HEK293 (cell line): Measurements from ENCODE around the gene GALNT2.

Experiments used
- CTCF ChIA-PET: fragments of 350-600 bp; formaldehyde crosslinking; extraction: SDS; loops from one replicate; lab custom pipeline; 2021; ENCODE audit warnings: antibody characterized with exemption; lab: Yijun Ruan, JAX
- POLR2A ChIA-PET: fragments of 300-600 bp; formaldehyde crosslinking; extraction: SDS; loops from one replicate; lab custom pipeline; 2020; ENCODE audit warnings: antibody characterized with exemption, inconsistent platforms; lab: Yijun Ruan, JAX
- H3K27ac ChIP-seq: fragments of 200-500 bp; sonication (Bioruptor generic); 2 replicates; pipeline ENCODE4 v1.5.1; 2014; ENCODE audit warnings: low read depth, low read length, control low read depth, inconsistent platforms; ENCODE audit errors: extremely low read depth
- H3K36me3 ChIP-seq, 2 experiments: fragments of 200-500 bp in 1 of 2; sonication (Bioruptor generic) in 1 of 2; 1 replicate in 1 of 2; 2 replicates in 1 of 2; pipeline ENCODE4 v1.5.1; 2014 to 2017; ENCODE audit warnings: inconsistent platforms in 2 of 2, low read length in 2 of 2; ENCODE audit not compliant: control insufficient read depth in 2 of 2, insufficient read depth in 1 of 2
- H3K4me1 ChIP-seq: fragments of 200-500 bp; sonication (Bioruptor generic); 2 replicates; pipeline ENCODE4 v1.5.1; 2014; ENCODE audit warnings: mild to moderate bottlenecking, low read length, inconsistent platforms; ENCODE audit not compliant: control insufficient read depth, insufficient read depth
- H3K4me3 ChIP-seq: 2 replicates; pipeline ENCODE4 v1.5.1; 2011; ENCODE audit warnings: low read depth, mild to moderate bottlenecking, control low read depth, low read length, moderate library complexity
- H3K9me3 ChIP-seq: fragments of 200-500 bp; sonication (Bioruptor generic); 2 replicates; pipeline ENCODE4 v1.5.1; 2014; ENCODE audit warnings: low read depth, low read length, inconsistent platforms; ENCODE audit not compliant: control insufficient read depth, insufficient read depth
- PATZ1 ChIP-seq: fragments of 450-650 bp; formaldehyde crosslinking; IDR thresholded peaks from 2 replicates; pipeline ENCODE4 v1.5.1; 2016; ENCODE audit warnings: missing biosample characterization, missing genetic modification characterization
- PRDM2 ChIP-seq: fragments of 450-650 bp; formaldehyde crosslinking; IDR thresholded peaks from 2 replicates; pipeline ENCODE4 v1.5.1; 2016; ENCODE audit warnings: missing biosample characterization, missing genetic modification characterization, borderline replicate concordance
- PRDM4 ChIP-seq: fragments of 450-650 bp; formaldehyde crosslinking; IDR thresholded peaks from 2 replicates; pipeline ENCODE4 v1.5.1; 2017; ENCODE audit warnings: missing biosample characterization, missing genetic modification characterization
- SETDB1 ChIP-seq: IDR thresholded peaks from one replicate; pipeline ENCODE4 v1.6.1; 2017; ENCODE audit warnings: mild to moderate bottlenecking, low read length, moderate library complexity, mixed read lengths; ENCODE audit not compliant: insufficient read length
- ZFP37 ChIP-seq: fragments of 450-650 bp; formaldehyde crosslinking; IDR thresholded peaks from 2 replicates; pipeline ENCODE4 v1.5.1; 2016; ENCODE audit warnings: missing biosample characterization, missing genetic modification characterization
- ZNF155 ChIP-seq: fragments of 450-650 bp; formaldehyde crosslinking; IDR thresholded peaks from 2 replicates; pipeline ENCODE4 v1.5.1; 2016; ENCODE audit warnings: missing biosample characterization, missing genetic modification characterization
- ZNF157 ChIP-seq: fragments of 450-650 bp; formaldehyde crosslinking; IDR thresholded peaks from 2 replicates; pipeline ENCODE4 v1.5.1; 2016; ENCODE audit warnings: missing biosample characterization, missing genetic modification characterization
- ZNF169 ChIP-seq: fragments of 450-650 bp; formaldehyde crosslinking; IDR thresholded peaks from 2 replicates; pipeline ENCODE4 v1.5.1; 2016; ENCODE audit warnings: missing biosample characterization, missing genetic modification characterization
- ZNF175 ChIP-seq: fragments of 450-650 bp; formaldehyde crosslinking; IDR thresholded peaks from 2 replicates; pipeline ENCODE4 v1.5.1; 2016; ENCODE audit warnings: missing biosample characterization, missing genetic modification characterization
- ZNF19 ChIP-seq: fragments of 450-650 bp; formaldehyde crosslinking; IDR thresholded peaks from 2 replicates; pipeline ENCODE4; 2016; ENCODE audit warnings: missing biosample characterization, missing genetic modification characterization, low read depth
- ZNF2 ChIP-seq: fragments of 450-650 bp; formaldehyde crosslinking; IDR thresholded peaks from 2 replicates; pipeline ENCODE4 v1.5.1; 2016; ENCODE audit warnings: missing biosample characterization, missing genetic modification characterization
- ZNF202 ChIP-seq: fragments of 450-650 bp; formaldehyde crosslinking; IDR thresholded peaks from 2 replicates; pipeline ENCODE4 v1.5.1; 2016; ENCODE audit warnings: missing biosample characterization, missing genetic modification characterization, borderline replicate concordance
- ZNF354C ChIP-seq: fragments of 450-650 bp; formaldehyde crosslinking; IDR thresholded peaks from 2 replicates; pipeline ENCODE4 v1.5.1; 2016; ENCODE audit warnings: missing biosample characterization, missing genetic modification characterization, low read depth, borderline replicate concordance
- ZNF623 ChIP-seq: fragments of 450-650 bp; formaldehyde crosslinking; IDR thresholded peaks from 2 replicates; pipeline ENCODE4 v1.5.1; 2016; ENCODE audit warnings: missing biosample characterization, missing genetic modification characterization
- ZNF830 ChIP-seq: fragments of 450-650 bp; IDR thresholded peaks from 2 replicates; pipeline ENCODE4 v1.5.0; 2018; ENCODE audit warnings: missing biosample characterization, missing genetic modification characterization, low read depth, mild to moderate bottlenecking, moderate library complexity
- TF ChIP-seq, protein P1 (sequence below): fragments of 450-650 bp; formaldehyde crosslinking; conservative IDR thresholded peaks from 2 replicates; pipeline ENCODE4 v1.5.1; 2016; ENCODE audit warnings: low read depth, missing biosample characterization, missing genetic modification characterization
- TF ChIP-seq, protein P2 (sequence below): sonication (generic); formaldehyde crosslinking; IDR thresholded peaks from 2 replicates; pipeline ENCODE4 v1.8.1; 2022; ENCODE audit warnings: mild to moderate bottlenecking, moderate library complexity, missing genetic modification reagents

GALNT2 gene

DNA sequence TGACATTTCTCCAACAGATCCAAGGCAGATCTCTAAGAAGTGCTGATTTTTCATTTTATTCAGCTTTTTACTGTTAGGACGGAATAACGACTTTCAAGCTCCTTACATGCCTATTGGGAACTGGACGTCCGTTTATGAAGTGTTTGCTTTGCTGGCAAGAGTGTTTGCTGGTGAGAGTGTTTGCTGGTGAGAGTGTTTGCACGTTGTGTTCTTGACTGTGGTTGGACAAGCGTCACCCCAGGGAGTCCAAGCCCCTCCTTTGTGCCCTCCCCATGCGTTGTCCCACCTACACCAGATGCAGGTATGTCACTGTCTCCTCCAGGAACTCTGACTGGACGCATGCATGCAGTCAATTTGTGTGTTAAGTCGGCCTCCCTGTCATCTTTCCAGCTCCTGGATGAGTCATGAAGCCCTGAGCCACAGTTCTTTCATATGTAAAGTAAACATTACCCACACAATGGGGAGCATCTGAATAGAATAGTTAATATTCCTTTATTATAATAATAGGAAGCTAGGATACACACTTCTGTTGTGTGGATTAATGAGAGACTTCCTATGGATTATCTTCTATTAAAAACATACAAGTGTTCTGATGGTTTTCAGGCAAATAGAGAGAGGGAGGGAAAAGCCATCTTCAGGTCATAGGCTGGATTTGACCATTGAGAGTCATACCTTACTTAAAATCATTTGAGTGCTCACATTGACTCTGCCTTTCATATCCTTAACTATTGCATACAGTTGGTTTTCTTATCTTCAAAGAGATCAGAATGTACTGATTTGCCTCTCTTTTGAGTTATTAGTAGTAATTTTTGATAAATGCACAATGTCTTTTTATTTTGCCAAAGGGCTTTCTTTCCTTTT lies 119.2 kb downstream of the GALNT2 start:
- Histone ChIP-seq H3K4me3 (no peak overlapping the region), H3K4me1 (peaks cover 22% of the 10 kb centered on the region), H3K36me3 (peaks cover 0 to 3% of the 10 kb centered on the region in 2 experiments; a peak in 1 of 3 replicates), H3K9me3 (no peaks in the 10 kb centered on the region), H3K27ac (no peak overlapping the region)
- ChIA-PET POLR2A (interaction anchor here (0.5 to 0.6 kb wide), 3 partner anchors 52 to 682 kb away, joined by 3 to 4 read pairs (median 3); no protein-coding TSS in a partner anchor), CTCF (interaction anchor here (0.9 to 1.2 kb wide), 2 partner anchors 11 to 61 kb away, joined by 3 read pairs; no protein-coding TSS in a partner anchor)
- no peak for TF ChIP-seq ZNF175 (tag by site-specific recombination)
- TF ChIP-seq ZNF155, result no peak
- TF ChIP-seq, protein P1, sequence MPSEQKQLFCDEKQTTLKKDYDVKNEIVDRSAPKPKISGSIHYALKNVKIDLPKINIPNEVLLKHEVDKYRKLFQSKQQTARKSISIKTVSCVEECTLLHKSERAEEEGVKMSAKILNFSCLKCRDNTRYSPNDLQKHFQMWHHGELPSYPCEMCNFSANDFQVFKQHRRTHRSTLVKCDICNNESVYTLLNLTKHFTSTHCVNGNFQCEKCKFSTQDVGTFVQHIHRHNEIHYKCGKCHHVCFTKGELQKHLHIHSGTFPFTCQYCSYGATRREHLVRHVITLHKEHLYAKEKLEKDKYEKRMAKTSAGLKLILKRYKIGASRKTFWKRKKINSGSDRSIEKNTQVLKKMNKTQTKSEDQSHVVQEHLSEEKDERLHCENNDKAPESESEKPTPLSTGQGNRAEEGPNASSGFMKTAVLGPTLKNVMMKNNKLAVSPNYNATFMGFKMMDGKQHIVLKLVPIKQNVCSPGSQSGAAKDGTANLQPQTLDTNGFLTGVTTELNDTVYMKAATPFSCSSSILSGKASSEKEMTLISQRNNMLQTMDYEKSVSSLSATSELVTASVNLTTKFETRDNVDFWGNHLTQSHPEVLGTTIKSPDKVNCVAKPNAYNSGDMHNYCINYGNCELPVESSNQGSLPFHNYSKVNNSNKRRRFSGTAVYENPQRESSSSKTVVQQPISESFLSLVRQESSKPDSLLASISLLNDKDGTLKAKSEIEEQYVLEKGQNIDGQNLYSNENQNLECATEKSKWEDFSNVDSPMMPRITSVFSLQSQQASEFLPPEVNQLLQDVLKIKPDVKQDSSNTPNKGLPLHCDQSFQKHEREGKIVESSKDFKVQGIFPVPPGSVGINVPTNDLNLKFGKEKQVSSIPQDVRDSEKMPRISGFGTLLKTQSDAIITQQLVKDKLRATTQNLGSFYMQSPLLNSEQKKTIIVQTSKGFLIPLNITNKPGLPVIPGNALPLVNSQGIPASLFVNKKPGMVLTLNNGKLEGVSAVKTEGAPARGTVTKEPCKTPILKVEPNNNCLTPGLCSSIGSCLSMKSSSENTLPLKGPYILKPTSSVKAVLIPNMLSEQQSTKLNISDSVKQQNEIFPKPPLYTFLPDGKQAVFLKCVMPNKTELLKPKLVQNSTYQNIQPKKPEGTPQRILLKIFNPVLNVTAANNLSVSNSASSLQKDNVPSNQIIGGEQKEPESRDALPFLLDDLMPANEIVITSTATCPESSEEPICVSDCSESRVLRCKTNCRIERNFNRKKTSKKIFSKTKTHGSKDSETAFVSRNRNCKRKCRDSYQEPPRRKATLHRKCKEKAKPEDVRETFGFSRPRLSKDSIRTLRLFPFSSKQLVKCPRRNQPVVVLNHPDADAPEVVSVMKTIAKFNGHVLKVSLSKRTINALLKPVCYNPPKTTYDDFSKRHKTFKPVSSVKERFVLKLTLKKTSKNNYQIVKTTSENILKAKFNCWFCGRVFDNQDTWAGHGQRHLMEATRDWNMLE (tag by site-specific recombination), result 0 out of 2 replicates have a peak, but pooled peaks have one; percentile 10
- TF ChIP-seq ZNF157 (tag by site-specific recombination), result no peak
- TF ChIP-seq, protein P2, sequence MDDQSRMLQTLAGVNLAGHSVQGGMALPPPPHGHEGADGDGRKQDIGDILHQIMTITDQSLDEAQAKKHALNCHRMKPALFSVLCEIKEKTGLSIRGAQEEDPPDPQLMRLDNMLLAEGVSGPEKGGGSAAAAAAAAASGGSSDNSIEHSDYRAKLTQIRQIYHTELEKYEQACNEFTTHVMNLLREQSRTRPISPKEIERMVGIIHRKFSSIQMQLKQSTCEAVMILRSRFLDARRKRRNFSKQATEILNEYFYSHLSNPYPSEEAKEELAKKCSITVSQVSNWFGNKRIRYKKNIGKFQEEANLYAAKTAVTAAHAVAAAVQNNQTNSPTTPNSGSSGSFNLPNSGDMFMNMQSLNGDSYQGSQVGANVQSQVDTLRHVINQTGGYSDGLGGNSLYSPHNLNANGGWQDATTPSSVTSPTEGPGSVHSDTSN (CRISPR knock-in tag), result no peak
- no peak for TF ChIP-seq ZNF202 (tag by site-specific recombination)
- no peak for TF ChIP-seq ZNF354C (tag by site-specific recombination)
- no peak for TF ChIP-seq PRDM4 (tag by site-specific recombination)
- TF ChIP-seq ZNF2 (tag by site-specific recombination), result no peak
- TF ChIP-seq ZNF169 (tag by site-specific recombination), result no peak
- no peak for TF ChIP-seq ZNF830 (tag by site-specific recombination)
- no peak for TF ChIP-seq PRDM2 (tag by site-specific recombination)
- TF ChIP-seq ZNF19, result no peak
- TF ChIP-seq ZNF623, result no peak
- TF ChIP-seq ZFP37, result 0 out of 2 replicates have a peak, but pooled peaks have one; percentile 21
- TF ChIP-seq PATZ1, result peak; percentile 83
- no peak for TF ChIP-seq SETDB1
